ENCODE measurements around the gene FCHSD1. TPM values are rescaled to one million over a fixed set of nuclear protein-coding genes. Genes with fewer than 3 reads are reported as not detected.

FCHSD1 gene
- total RNA-seq, 2 experiments from 2014 or later = 31.9 to 55.3 TPM

- ChIA-PET POLR2A (interaction anchor here (0.6 to 1.7 kb wide), 3 partner anchors 9 to 146 kb away, joined by 3 to 10 read pairs (median 3); partner anchors contain the start of genes HDAC3 and RELL2), CTCF (ENCODE audit: unreplicated experiment) (no interaction called here)
- H3K9me2 ChIP-seq (ENCODE audit: insufficient read depth, low read length) = no peaks in the 10 kb centered on the region
- no peaks in the 10 kb centered on the region for H3K9me3 ChIP-seq (ENCODE audit: low read length)
- TF ChIP-seq EZH2phosphoT487 (IDR thresholded peaks at IDR 0.05; ENCODE audit: borderline replicate concordance, low read depth, low read length) (no peak), CTCF (conservative IDR thresholded peaks at IDR 0.05; ENCODE audit: low read length) (no peak)
- no peaks in the 10 kb centered on the region for H3K79me2 ChIP-seq (ENCODE audit: insufficient read depth, low read depth, low read length)
- no peak overlapping the region for H2AFZ ChIP-seq (ENCODE audit: low read length)
- no peak for DNase-seq (ENCODE audit: low spot score)
- intact Hi-C loops (cut with micrococcal nuclease; ENCODE audit: unreplicated experiment) = no loop called here
- no peak overlapping the region for H3K27ac ChIP-seq (ENCODE audit: low read depth, low read length, poor library complexity, severe bottlenecking)
- no peak overlapping the region for H3K4me2 ChIP-seq (ENCODE audit: low read length)
- H3K36me3 ChIP-seq (ENCODE audit: insufficient read depth, low read length) = peaks cover 36% of the 10 kb centered on the region
- no peaks in the 10 kb centered on the region for H4K20me1 ChIP-seq (ENCODE audit: insufficient read depth, low read length)
- BruUV-seq (replicated peaks) = no TSS peak
- no peak overlapping the region for H3K4me3 ChIP-seq (ENCODE audit: low read depth, low read length, poor library complexity, severe bottlenecking)
- peaks cover 8% of the 10 kb centered on the region for H3K4me1 ChIP-seq (ENCODE audit: insufficient read depth, low read length, poor library complexity, severe bottlenecking)
Measured at GRCh38 chr5:141646026-141646425, 5.2 kb downstream of the FCHSD1 start.

GRCh38 chr5:141641634-141642267 lies 9.5 kb downstream of the FCHSD1 start:
- intact Hi-C loops (cut with micrococcal nuclease; ENCODE audit: unreplicated experiment) = no loop called here
- Histone ChIP-seq H3K79me2 (ENCODE audit: insufficient read depth, low read depth, low read length) (peaks cover 8% of the 10 kb centered on the region; the same call in 1 of the 2 replicates), H2AFZ (ENCODE audit: low read length) (no peak overlapping the region), H3K9me3 (ENCODE audit: low read length) (no peaks in the 10 kb centered on the region), H3K4me3 (ENCODE audit: low read depth, low read length, poor library complexity, severe bottlenecking) (no peak overlapping the region), H3K4me1 (ENCODE audit: insufficient read depth, low read length, poor library complexity, severe bottlenecking) (peaks cover 11% of the 10 kb centered on the region), H4K20me1 (ENCODE audit: insufficient read depth, low read length) (no peaks in the 10 kb centered on the region), H3K36me3 (ENCODE audit: insufficient read depth, low read length) (peaks cover 63% of the 10 kb centered on the region), H3K4me2 (ENCODE audit: low read length) (no peak overlapping the region), H3K9me2 (ENCODE audit: insufficient read depth, low read length) (no peaks in the 10 kb centered on the region), H3K27ac (ENCODE audit: low read depth, low read length, poor library complexity, severe bottlenecking) (no peak overlapping the region)
- ChIA-PET POLR2A (interaction anchor here (1.1 to 1.5 kb wide), 3 partner anchors 9 to 208 kb away, joined by 3 to 5 read pairs (median 4); no protein-coding TSS in a partner anchor), CTCF (ENCODE audit: unreplicated experiment) (no interaction called here)
- no TSS peak for BruUV-seq (replicated peaks)
- no peak for TF ChIP-seq EZH2phosphoT487 (IDR thresholded peaks at IDR 0.05; ENCODE audit: borderline replicate concordance, low read depth, low read length)
- TF ChIP-seq CTCF (conservative IDR thresholded peaks at IDR 0.05; ENCODE audit: low read length) = no peak
- DNase-seq (ENCODE audit: low spot score) = no peak

GRCh38 chr5:141640698-141641097 lies 10.5 kb downstream of the FCHSD1 start:
- POLR2A ChIA-PET = no interaction called here
- CTCF ChIA-PET (ENCODE audit: unreplicated experiment) = no interaction called here

More at GRCh38 chr5:141640698-141641097, 10.5 kb downstream of the FCHSD1 start:
- Histone ChIP-seq H4K20me1 (ENCODE audit: insufficient read depth, low read length) (peaks cover 5% of the 10 kb centered on the region; the same call in 1 of the 2 replicates), H3K4me2 (ENCODE audit: low read length) (no peak overlapping the region), H3K4me1 (ENCODE audit: insufficient read depth, low read length, poor library complexity, severe bottlenecking) (peaks cover 13% of the 10 kb centered on the region), H3K9me2 (ENCODE audit: insufficient read depth, low read length) (no peaks in the 10 kb centered on the region), H2AFZ (ENCODE audit: low read length) (no peak overlapping the region), H3K4me3 (ENCODE audit: low read depth, low read length, poor library complexity, severe bottlenecking) (no peak overlapping the region), H3K79me2 (ENCODE audit: insufficient read depth, low read depth, low read length) (peaks cover 17% of the 10 kb centered on the region; the same call in 1 of the 2 replicates), H3K27ac (ENCODE audit: low read depth, low read length, poor library complexity, severe bottlenecking) (no peak overlapping the region), H3K9me3 (ENCODE audit: low read length) (no peaks in the 10 kb centered on the region), H3K36me3 (ENCODE audit: insufficient read depth, low read length) (peaks cover 63% of the 10 kb centered on the region)
- DNase-seq (ENCODE audit: low spot score) = no peak
- intact Hi-C loops (cut with micrococcal nuclease; ENCODE audit: unreplicated experiment) = no loop called here
- BruUV-seq (replicated peaks) = no TSS peak
- TF ChIP-seq CTCF (conservative IDR thresholded peaks at IDR 0.05; ENCODE audit: low read length) (no peak), EZH2phosphoT487 (IDR thresholded peaks at IDR 0.05; ENCODE audit: borderline replicate concordance, low read depth, low read length) (no peak)

Data from OCI-LY7 (cell line).